Peyer's patch (tissue), 4 donors: ENCODE results near the gene ASCL5.

Source experiments
- CTCF ChIP-seq, 6 experiments: fragments of 450-650 bp in 4 of 6; fragments of 200-600 bp in 2 of 6; sonication (generic) in 1 of 6; IDR thresholded peaks; one replicate each; pipeline ENCODE4 v1.5.1; 2017 to 2019; ENCODE audit warnings: antibody characterized with exemption in 6 of 6, mild to moderate bottlenecking in 3 of 6, moderate library complexity in 1 of 6
- POLR2A ChIP-seq, 2 donors: fragments of 450-650 bp; IDR thresholded peaks; one replicate each; pipeline ENCODE4 v1.5.1; 2017; ENCODE audit warnings: antibody characterized with exemption in 2 of 2, mild to moderate bottlenecking in 2 of 2, moderate library complexity in 2 of 2

- no peak for TF ChIP-seq POLR2A (IDR thresholded peaks at IDR 0.05)
- no peak for TF ChIP-seq CTCF (IDR thresholded peaks at IDR 0.05)
Observed at GRCh38 chr1:201144701-201145100, 17.7 kb upstream of the ASCL5 start.
